HepG2 (cell line): Measurements from ENCODE around the gene L3MBTL4. TPM values are rescaled to one million over a fixed set of nuclear protein-coding genes. Genes with fewer than 3 reads are reported as not detected.

Experiments used
- BCL6 ChIP-seq: IDR thresholded peaks from 2 replicates; pipeline ENCODE4 v1.6.1; 2016; ENCODE audit warnings: missing genetic modification reagents, missing compliant biosample characterization
- CCDC6 ChIP-seq: sonication (generic); formaldehyde crosslinking; IDR thresholded peaks from 2 replicates; pipeline ENCODE4 v1.8.1; 2022; ENCODE audit warnings: mild to moderate bottlenecking, missing genetic modification reagents, moderate library complexity
- CEBPG ChIP-seq: IDR thresholded peaks from 2 replicates; pipeline ENCODE4 v1.6.1; 2016
- JUND ChIP-seq: sonication (generic); formaldehyde crosslinking; IDR thresholded peaks from 2 replicates; pipeline ENCODE4 v1.8.0; 2022; ENCODE audit warnings: mild to moderate bottlenecking, missing genetic modification reagents
- MEIS2 ChIP-seq: sonication (generic); formaldehyde crosslinking; IDR thresholded peaks from 2 replicates; pipeline ENCODE4 v1.9.0; 2021; ENCODE audit warnings: mild to moderate bottlenecking, missing genetic modification reagents
- NONO ChIP-seq, 2 experiments: fragments of 450-650 bp in 1 of 2; sonication (generic) in 1 of 2; formaldehyde crosslinking in 1 of 2; IDR thresholded peaks in 1 of 2; conservative IDR thresholded peaks in 1 of 2; 2 replicates each; pipeline versions ENCODE4 v1.6.1 to v1.8.0; 2017 to 2022; ENCODE audit warnings: mild to moderate bottlenecking in 1 of 2, missing genetic modification reagents in 1 of 2, moderate library complexity in 1 of 2
- PAXIP1 ChIP-seq: sonication (generic); formaldehyde crosslinking; conservative IDR thresholded peaks from 2 replicates; pipeline ENCODE4 v1.4.0; 2020; ENCODE audit warnings: mild to moderate bottlenecking, missing genetic modification reagents, moderate library complexity
- PBX3 ChIP-seq: sonication (generic); formaldehyde crosslinking; IDR thresholded peaks from 2 replicates; pipeline ENCODE4 v1.8.1; 2023; ENCODE audit warnings: missing genetic modification reagents, inconsistent platforms, borderline replicate concordance
- PHF21A ChIP-seq: sonication (generic); formaldehyde crosslinking; IDR thresholded peaks from 2 replicates; pipeline ENCODE4 v1.5.0; 2020; ENCODE audit warnings: mild to moderate bottlenecking, missing genetic modification reagents
- SMARCE1 ChIP-seq: fragments of 450-650 bp; IDR thresholded peaks from 2 replicates; pipeline ENCODE4 v1.6.1; 2017; ENCODE audit warnings: borderline replicate concordance
- SNRNP70 ChIP-seq: fragments of 200-400 bp; formaldehyde crosslinking; IDR thresholded peaks from 2 replicates; pipeline ENCODE4 v1.6.1; 2017; ENCODE audit warnings: mild to moderate bottlenecking, low read depth, low read length, moderate library complexity
- TRAFD1 ChIP-seq: sonication (generic); formaldehyde crosslinking; IDR thresholded peaks from 2 replicates; pipeline ENCODE4 v1.5.1; 2020; ENCODE audit warnings: missing genetic modification reagents, mild to moderate bottlenecking, borderline replicate concordance
- XBP1 ChIP-seq: sonication (generic); formaldehyde crosslinking; IDR thresholded peaks from 2 replicates; pipeline ENCODE4 v1.5.0; 2020; ENCODE audit warnings: missing genetic modification reagents
- ZKSCAN5 ChIP-seq: sonication (generic); formaldehyde crosslinking; IDR thresholded peaks from 2 replicates; pipeline ENCODE4 v1.5.1; 2020; ENCODE audit warnings: mild to moderate bottlenecking, missing genetic modification reagents
- ZNF501 ChIP-seq: sonication (generic); formaldehyde crosslinking; IDR thresholded peaks from 2 replicates; pipeline ENCODE4 v1.5.1; 2020; ENCODE audit warnings: mild to moderate bottlenecking, moderate library complexity, missing genetic modification reagents
- ZNF562 ChIP-seq: sonication (generic); formaldehyde crosslinking; IDR thresholded peaks from 2 replicates; pipeline ENCODE4 v1.8.0; 2022; ENCODE audit warnings: missing genetic modification reagents, borderline replicate concordance
- ZNF564 ChIP-seq: sonication (generic); formaldehyde crosslinking; IDR thresholded peaks from 2 replicates; pipeline ENCODE4 v1.8.1; 2023; ENCODE audit warnings: mild to moderate bottlenecking, missing genetic modification reagents
- ZNF691 ChIP-seq: sonication (generic); formaldehyde crosslinking; IDR thresholded peaks from 2 replicates; pipeline ENCODE4 v1.4.0; 2020; ENCODE audit warnings: missing genetic modification reagents, low read depth, mild to moderate bottlenecking, borderline replicate concordance
- ZNF7 ChIP-seq: IDR thresholded peaks from 2 replicates; pipeline ENCODE4 v1.6.1; 2016; ENCODE audit warnings: missing biosample characterization, missing genetic modification reagents
- ZNF770 ChIP-seq: sonication (generic); formaldehyde crosslinking; IDR thresholded peaks from 2 replicates; pipeline ENCODE4 v1.5.0; 2020; ENCODE audit warnings: mild to moderate bottlenecking, missing genetic modification reagents
- polyA plus RNA-seq, 8 experiments: library from polyadenylated mRNA; depleted of rRNA in 3 of 8; stranded (reverse) in 7 of 8; unstranded in 1 of 8; fragments of >200 nt; fragmentation: Illumina TruSeq in 4 of 8; extraction: Trizol in 4 of 8; gene quantifications; 2 replicates each; pipeline versions ENCODE4 v1.2.1 to v1.2.3, GENCODE V29; 2011 to 2016; ENCODE audit warnings: low read depth in 4 of 8, missing spikeins in 1 of 8, mixed read lengths in 1 of 8; ENCODE audit not compliant: insufficient read depth in 1 of 8
- total RNA-seq, 5 experiments: library from RNA; depleted of rRNA; stranded (reverse); fragments of >200 nt; fragmentation: Illumina TruSeq; extraction: Trizol; gene quantifications; 2 replicates each; pipeline ENCODE4 v1.2.3, GENCODE V29; 2016; ENCODE audit warnings: low read depth in 1 of 5

Gene L3MBTL4
- total and polyA plus RNA-seq, 2 of the 13 experiments (the other 11 are each of a cell fraction or from before 2014, with no cell fraction given), result 10.8 to 13.3 TPM

- TF ChIP-seq TRAFD1 (CRISPR knock-in tag) (no peak), JUND (CRISPR knock-in tag) (no peak), SMARCE1 (no peak), PHF21A (CRISPR knock-in tag) (peak; percentile 45; the same call in 1 of the 2 replicates), NONO (IDR thresholded peaks at IDR 0.05) (no peak), NONO (CRISPR knock-in tag; conservative IDR thresholded peaks at IDR 0.05) (no peak), ZNF501 (no peak), XBP1 (CRISPR knock-in tag) (no peak), CCDC6 (peak; percentile 76), ZNF7 (CRISPR knock-in tag) (no peak), CEBPG (CRISPR knock-in tag) (peak; percentile 91), ZNF562 (no peak), BCL6 (CRISPR knock-in tag) (peak; percentile 98), ZNF770 (CRISPR knock-in tag) (no peak), PAXIP1 (CRISPR knock-in tag) (peak; percentile 79), MEIS2 (CRISPR knock-in tag) (peak; percentile 72; the same call in 1 of the 2 replicates), ZNF564 (CRISPR knock-in tag) (0 out of 2 replicates have a peak, but pooled peaks have one; percentile 47), SNRNP70 (no peak), PBX3 (CRISPR knock-in tag) (no peak), ZNF691 (CRISPR knock-in tag) (no peak), ZKSCAN5 (CRISPR knock-in tag) (no peak)
These were observed 416.4 kb downstream of the L3MBTL4 start (continued) for GRCh38 chr18:5998166-5998881.
